Trophoblast cell (in vitro differentiated cells and primary cell): ENCODE measurements around the gene CFAP45.

Source experiments
- DNase-seq, 2 donors: peaks; one replicate each; pipeline ENCODE4 v3.0.0-alpha.2; 2016
- H2AFZ ChIP-seq: 2 replicates; pipeline ENCODE4 v1.6.1; 2013; ENCODE audit warnings: low read length, moderate library complexity, mild to moderate bottlenecking; ENCODE audit not compliant: insufficient read depth, poor library complexity
- H2AK5ac ChIP-seq: 2 replicates; pipeline ENCODE4 v1.6.1; 2013; ENCODE audit warnings: mild to moderate bottlenecking, low read length
- H2BK120ac ChIP-seq: 2 replicates; pipeline ENCODE4 v1.6.1; 2013; ENCODE audit warnings: low read length, mild to moderate bottlenecking, moderate library complexity; ENCODE audit not compliant: insufficient read depth, poor library complexity
- H2BK12ac ChIP-seq: 2 replicates; pipeline ENCODE4 v1.6.1; 2013; ENCODE audit warnings: mild to moderate bottlenecking, low read length, moderate library complexity
- H2BK5ac ChIP-seq: 2 replicates; pipeline ENCODE4 v1.6.1; 2013; ENCODE audit warnings: low read length, low read depth, moderate library complexity, mild to moderate bottlenecking; ENCODE audit not compliant: poor library complexity
- H3K14ac ChIP-seq: 2 replicates; pipeline ENCODE4 v1.6.1; 2013; ENCODE audit warnings: mild to moderate bottlenecking, low read length
- H3K18ac ChIP-seq: 2 replicates; pipeline ENCODE4 v1.6.1; 2013; ENCODE audit warnings: mild to moderate bottlenecking, low read length
- H3K23ac ChIP-seq: 2 replicates; pipeline ENCODE4 v1.6.1; 2013; ENCODE audit warnings: low read length
- H3K27ac ChIP-seq: 2 replicates; pipeline ENCODE4 v1.5.1; 2013; ENCODE audit warnings: low read depth, mild to moderate bottlenecking, inconsistent platforms, low read length, moderate library complexity
- H3K27me3 ChIP-seq: 2 replicates; pipeline ENCODE4 v1.6.1; 2013; ENCODE audit warnings: inconsistent platforms, mild to moderate bottlenecking, low read length, moderate library complexity; ENCODE audit not compliant: insufficient read depth
- H3K36me3 ChIP-seq, 2 experiments: 1 replicate in 1 of 2; 2 replicates in 1 of 2; pipeline ENCODE4 v1.6.1; 2013; ENCODE audit warnings: low read length in 2 of 2, mild to moderate bottlenecking in 2 of 2, moderate library complexity in 1 of 2; ENCODE audit not compliant: insufficient read depth in 2 of 2, control insufficient read depth in 1 of 2
- H3K4ac ChIP-seq: 2 replicates; pipeline ENCODE4 v1.6.1; 2013; ENCODE audit warnings: low read depth, mild to moderate bottlenecking, low read length, moderate library complexity
- H3K4me1 ChIP-seq, 2 experiments: 1 replicate in 1 of 2; 2 replicates in 1 of 2; pipeline ENCODE4 v1.6.1; 2013; ENCODE audit warnings: low read length in 2 of 2, mild to moderate bottlenecking in 2 of 2, moderate library complexity in 1 of 2; ENCODE audit not compliant: insufficient read depth in 2 of 2, control insufficient read depth in 1 of 2
- H3K4me2 ChIP-seq: 2 replicates; pipeline ENCODE4 v1.6.1; 2013; ENCODE audit warnings: inconsistent platforms, mild to moderate bottlenecking, low read length, moderate library complexity
- H3K4me3 ChIP-seq: 2 replicates; pipeline ENCODE4 v1.5.1; 2013; ENCODE audit warnings: mild to moderate bottlenecking, low read depth, low read length, inconsistent platforms
- H3K79me1 ChIP-seq: one replicate; pipeline ENCODE4 v1.6.1; 2013; ENCODE audit warnings: low read length
- H3K79me2 ChIP-seq: 2 replicates; pipeline ENCODE4 v1.6.1; 2013; ENCODE audit warnings: low read length, mild to moderate bottlenecking; ENCODE audit not compliant: control insufficient read depth, insufficient read depth, poor library complexity
- H3K9ac ChIP-seq: 2 replicates; pipeline ENCODE4 v1.6.1; 2013; ENCODE audit warnings: mild to moderate bottlenecking, low read length
- H3K9me3 ChIP-seq: 2 replicates; pipeline ENCODE4 v1.6.1; 2013; ENCODE audit warnings: low read depth, mild to moderate bottlenecking, control low read depth, inconsistent platforms, low read length; ENCODE audit not compliant: insufficient read depth
- H4K12ac ChIP-seq: 2 replicates; pipeline ENCODE4 v1.6.1; 2013; ENCODE audit warnings: low read depth, mild to moderate bottlenecking, low read length, moderate library complexity
- H4K8ac ChIP-seq: 2 replicates; pipeline ENCODE4 v1.6.1; 2013; ENCODE audit warnings: low read depth, mild to moderate bottlenecking, low read length, moderate library complexity
- H4K91ac ChIP-seq: one replicate; pipeline ENCODE4 v1.6.1; 2013; ENCODE audit warnings: low read depth, mild to moderate bottlenecking, low read length, moderate library complexity
- WGBS: extraction: QIAGEN DNeasy Blood & Tissue Kit; methylation state at CpG from one replicate; pipeline ENCODE4 v1.1.7; 2013; ENCODE audit warnings: missing lambda C conversion rate; ENCODE audit not compliant: insufficient read length, insufficient coverage; ENCODE audit errors: extremely low coverage; 5-methylcytosine and 5-hydroxymethylcytosine counted together

The CFAP45 gene

GRCh38 chr1:159881622-159882526, 18.1 kb downstream of the CFAP45 start:
- H3K9me3 ChIP-seq, result no peaks in the 10 kb centered on the region
- no peak overlapping the region for H3K14ac ChIP-seq
- no peak overlapping the region for H2AK5ac ChIP-seq
- no peak overlapping the region for H3K4me3 ChIP-seq
- no peak overlapping the region for H4K12ac ChIP-seq
- no peak overlapping the region for H2AFZ ChIP-seq
- DNase-seq, result peak; percentile 96 to 97
- H2BK120ac ChIP-seq, result no peak overlapping the region
- no peaks in the 10 kb centered on the region for H3K4me1 ChIP-seq
- no peak overlapping the region for H3K4ac ChIP-seq
- no peak overlapping the region for H3K4me2 ChIP-seq
- no peaks in the 10 kb centered on the region for H3K79me2 ChIP-seq
- WGBS, result no CpG with 5 or more reads among the region's 6 CpGs
- no peak overlapping the region for H2BK12ac ChIP-seq
- no peaks in the 10 kb centered on the region for H3K36me3 ChIP-seq
- no peak overlapping the region for H3K27ac ChIP-seq
- no peak overlapping the region for H3K18ac ChIP-seq
- H2BK5ac ChIP-seq, result no peak overlapping the region
- no peak overlapping the region for H3K9ac ChIP-seq
- H3K27me3 ChIP-seq, result no peaks in the 10 kb centered on the region
- H4K91ac ChIP-seq, result no peak overlapping the region
- no peaks in the 10 kb centered on the region for H3K79me1 ChIP-seq
- H3K23ac ChIP-seq, result no peak overlapping the region
- H4K8ac ChIP-seq, result no peak overlapping the region

- H3K27me3 ChIP-seq, result no peaks in the 10 kb centered on the region
- no peak overlapping the region for H2BK120ac ChIP-seq
- H4K8ac ChIP-seq, result no peak overlapping the region
- H4K12ac ChIP-seq, result no peak overlapping the region
- no peak overlapping the region for H3K4me3 ChIP-seq
- no peak overlapping the region for H3K18ac ChIP-seq
- no peak overlapping the region for H3K4me2 ChIP-seq
- no peak overlapping the region for H3K23ac ChIP-seq
- H3K9ac ChIP-seq, result no peak overlapping the region
- H3K79me1 ChIP-seq, result no peaks in the 10 kb centered on the region
- no peaks in the 10 kb centered on the region for H3K9me3 ChIP-seq
- H3K14ac ChIP-seq, result no peak overlapping the region
- no peaks in the 10 kb centered on the region for H3K79me2 ChIP-seq
- no peak overlapping the region for H4K91ac ChIP-seq
- no peak overlapping the region for H2AFZ ChIP-seq
- no peaks in the 10 kb centered on the region for H3K4me1 ChIP-seq
- no peak for DNase-seq
- H3K4ac ChIP-seq, result no peak overlapping the region
- H2BK12ac ChIP-seq, result no peak overlapping the region
- H2AK5ac ChIP-seq, result no peak overlapping the region
- no peaks in the 10 kb centered on the region for H3K36me3 ChIP-seq
- H3K27ac ChIP-seq, result no peak overlapping the region
- WGBS, result no CpG with 5 or more reads among the region's 3 CpGs
- no peak overlapping the region for H2BK5ac ChIP-seq
Observed at GRCh38 chr1:159880430-159880829, 19.5 kb downstream of the CFAP45 start.

- peak; percentile 33 to 76 for DNase-seq
- Histone ChIP-seq H3K79me1 (no peaks in the 10 kb centered on the region), H3K4me2 (no peak overlapping the region), H3K14ac (no peak overlapping the region), H3K27ac (no peak overlapping the region), H4K91ac (no peak overlapping the region), H3K9me3 (no peaks in the 10 kb centered on the region), H2AFZ (no peak overlapping the region), H4K12ac (no peak overlapping the region), H3K27me3 (no peaks in the 10 kb centered on the region), H3K36me3 (no peaks in the 10 kb centered on the region), H2BK120ac (no peak overlapping the region), H3K18ac (no peak overlapping the region), H3K23ac (no peak overlapping the region), H4K8ac (no peak overlapping the region), H3K9ac (no peak overlapping the region), H3K4me3 (no peak overlapping the region), H3K4ac (no peak overlapping the region), H2BK12ac (no peak overlapping the region), H2AK5ac (no peak overlapping the region), H3K4me1 (no peaks in the 10 kb centered on the region), H3K79me2 (no peaks in the 10 kb centered on the region), H2BK5ac (no peak overlapping the region)
- no CpG with 5 or more reads among the region's 4 CpGs for WGBS
Observed at GRCh38 chr1:159879977-159880376, 20.0 kb downstream of the CFAP45 start.

- no peaks in the 10 kb centered on the region for H3K9me3 ChIP-seq
- H3K14ac ChIP-seq, result no peak overlapping the region
- no peak overlapping the region for H4K8ac ChIP-seq
- WGBS, result no CpG with 5 or more reads among the region's 3 CpGs
- H3K27me3 ChIP-seq, result no peaks in the 10 kb centered on the region
- H3K4me2 ChIP-seq, result no peak overlapping the region
- H3K18ac ChIP-seq, result no peak overlapping the region
- H3K36me3 ChIP-seq, result no peaks in the 10 kb centered on the region
- H2AK5ac ChIP-seq, result no peak overlapping the region
- H4K91ac ChIP-seq, result no peak overlapping the region
- no peak overlapping the region for H3K4me3 ChIP-seq
- no peak overlapping the region for H2AFZ ChIP-seq
- no peaks in the 10 kb centered on the region for H3K79me1 ChIP-seq
- no peak overlapping the region for H3K23ac ChIP-seq
- DNase-seq, result no peak
- H2BK12ac ChIP-seq, result no peak overlapping the region
- H2BK120ac ChIP-seq, result no peak overlapping the region
- no peak overlapping the region for H2BK5ac ChIP-seq
- no peak overlapping the region for H3K9ac ChIP-seq
- H4K12ac ChIP-seq, result no peak overlapping the region
- H3K4me1 ChIP-seq, result no peaks in the 10 kb centered on the region
- H3K4ac ChIP-seq, result no peak overlapping the region
- no peak overlapping the region for H3K27ac ChIP-seq
- H3K79me2 ChIP-seq, result no peaks in the 10 kb centered on the region
Observed at GRCh38 chr1:159879136-159879535, 20.8 kb downstream of the CFAP45 start.
